ENCODE data around the gene ABHD8. TPM values are rescaled to one million over a fixed set of nuclear protein-coding genes. Genes with fewer than 3 reads are reported as not detected.
A peak's percentile ranks its signal among the peaks of the same experiment; 100 is the strongest.

ABHD8 gene
- total and polyA plus RNA-seq, 2 of the 13 experiments (the other 11 are each of a cell fraction or from before 2014, with no cell fraction given) = 6.3 to 7.2 TPM

DNA sequence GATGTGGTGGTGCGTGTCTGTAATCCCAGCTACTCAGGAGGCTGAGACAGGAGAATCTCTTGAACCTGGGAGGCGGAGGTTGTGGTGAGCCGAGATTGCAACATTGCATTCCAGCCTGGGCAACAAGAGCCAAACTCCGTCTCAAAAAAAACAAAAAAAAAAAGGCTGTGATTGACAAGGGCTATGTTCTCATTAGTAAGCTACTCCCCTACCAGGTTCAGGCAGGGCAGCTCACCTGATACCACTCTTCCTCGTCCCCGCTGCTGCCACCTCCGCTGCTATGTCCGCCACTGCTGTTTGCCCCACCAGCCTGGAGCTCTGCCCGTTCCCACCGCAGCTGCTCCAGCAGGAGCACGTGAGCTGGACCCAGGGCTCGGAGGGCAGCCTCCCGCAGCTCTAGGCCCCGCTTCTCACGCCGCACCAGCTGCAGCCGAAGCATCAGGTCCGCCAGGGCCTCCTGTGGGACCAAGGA lies 48.0 kb downstream of the ABHD8 start (continued):
- no peak for TF ChIP-seq RAD51 (IDR thresholded peaks at IDR 0.05; ENCODE audit: borderline replicate concordance)
- no peak for TF ChIP-seq DRAP1 (CRISPR knock-in tag; IDR thresholded peaks at IDR 0.05)
- TF ChIP-seq TRIM22 (IDR thresholded peaks at IDR 0.05) = no peak
- TF ChIP-seq NR2C2 (CRISPR knock-in tag; IDR thresholded peaks at IDR 0.05; ENCODE audit: borderline replicate concordance) = no peak; the same call in 1 of the 2 replicates
- TF ChIP-seq RBM39 (IDR thresholded peaks at IDR 0.05; ENCODE audit: low read depth, low read length, poor library complexity, severe bottlenecking) = no peak
- peak; percentile 60; the same call in 1 of the 2 replicates for TF ChIP-seq CBX5 (CRISPR knock-in tag; IDR thresholded peaks at IDR 0.05; ENCODE audit: borderline replicate concordance)
- TF ChIP-seq EZH2 (conservative IDR thresholded peaks at IDR 0.05; ENCODE audit: low read depth, low read length) = no peak
- no peak for TF ChIP-seq MATR3 (CRISPR knock-in tag; IDR thresholded peaks at IDR 0.05)
- TF ChIP-seq HNF4A (CRISPR knock-in tag; IDR thresholded peaks at IDR 0.05) = peak; percentile 30; the same call in 1 of the 2 replicates
- TF ChIP-seq NRL (CRISPR knock-in tag; IDR thresholded peaks at IDR 0.05; ENCODE audit: borderline replicate concordance) = no peak
- TF ChIP-seq ZFP82 (CRISPR knock-in tag; IDR thresholded peaks at IDR 0.05; ENCODE audit: borderline replicate concordance) = no peak
- TF ChIP-seq MEIS1 (CRISPR knock-in tag; IDR thresholded peaks at IDR 0.05; ENCODE audit: borderline replicate concordance) = no peak
- no peak for TF ChIP-seq NFKBIZ (CRISPR knock-in tag; IDR thresholded peaks at IDR 0.05)
- no peak for TF ChIP-seq ZBTB14 (CRISPR knock-in tag; IDR thresholded peaks at IDR 0.05)
- no peak for TF ChIP-seq CREM (IDR thresholded peaks at IDR 0.05)
- no peak for TF ChIP-seq CREM (CRISPR knock-in tag; IDR thresholded peaks at IDR 0.05)
- no peak for TF ChIP-seq ZNF205 (CRISPR knock-in tag; IDR thresholded peaks at IDR 0.05)
- no peak for TF ChIP-seq CEBPZ (IDR thresholded peaks at IDR 0.05; ENCODE audit: low read length)
